Measurements from ENCODE around the gene FHIT.

FHIT gene

DNA sequence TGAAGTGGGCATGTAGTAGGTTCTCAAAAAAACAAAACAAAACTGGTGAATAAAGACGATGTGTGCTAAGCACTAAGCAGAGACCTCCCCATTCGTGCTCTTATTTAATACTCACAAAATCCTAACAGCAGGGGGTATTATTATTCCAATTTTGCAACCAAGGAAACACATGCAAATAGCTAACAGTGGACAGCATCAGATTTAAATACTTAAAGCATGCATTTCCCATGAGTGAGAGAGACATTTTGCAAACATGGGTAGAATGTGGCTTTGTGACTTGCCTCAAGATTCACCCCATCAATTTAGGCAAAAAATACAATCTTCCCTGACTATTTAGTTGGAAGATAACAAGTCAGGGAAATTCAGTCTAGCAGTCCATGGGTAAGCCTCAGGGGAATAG, 1255.2 kb downstream of the FHIT start:
- DNase-seq (ENCODE audit: low read depth), result no peak

DNA sequence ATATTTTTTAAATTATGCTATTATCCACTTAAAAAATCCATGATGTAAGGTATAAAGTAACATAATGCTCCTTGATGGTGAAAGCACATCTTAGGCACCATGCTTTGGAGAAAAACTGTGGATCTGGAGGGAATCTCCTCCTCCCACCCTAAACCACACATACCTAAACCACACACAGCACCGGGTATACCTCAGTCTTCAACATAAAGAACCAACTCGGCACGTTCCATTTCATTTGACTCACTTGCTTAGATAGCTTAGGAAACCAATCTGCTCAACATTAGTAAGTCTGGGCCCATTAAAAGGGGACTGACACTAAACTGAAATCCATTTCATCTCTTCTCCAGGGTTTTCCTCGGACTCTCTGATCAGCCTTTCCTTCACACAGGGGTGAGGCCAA, 1255.7 kb downstream of the FHIT start:
- DNase-seq (ENCODE audit: low read depth), result no peak

DNA sequence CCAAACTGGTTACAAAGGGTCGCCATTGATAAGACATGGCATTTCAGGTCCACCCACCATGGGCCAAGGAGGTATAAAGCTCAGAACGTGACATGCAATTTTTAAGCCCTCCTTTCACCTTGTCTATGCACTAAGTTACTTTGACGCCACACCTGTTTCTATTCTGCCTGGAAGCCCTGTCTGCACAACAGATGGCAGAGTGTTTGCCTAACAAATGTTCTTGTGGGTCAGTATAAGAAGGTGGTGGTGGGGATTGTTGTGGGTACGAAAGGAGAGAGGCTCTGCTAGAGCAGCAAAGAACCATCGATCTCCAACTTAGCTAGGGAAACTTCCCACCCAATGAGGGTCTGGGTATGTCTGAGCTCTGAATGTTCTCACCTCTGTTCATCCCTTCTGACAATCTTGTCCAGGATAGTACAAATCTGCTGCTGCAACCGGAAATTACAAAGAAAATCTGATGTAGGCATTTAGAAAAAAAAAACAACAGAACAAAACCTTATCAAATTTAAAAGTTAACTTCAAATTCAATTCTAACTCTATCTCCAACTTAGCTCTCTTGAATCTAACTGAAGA, 1256.4 kb downstream of the FHIT start:
- DNase-seq (ENCODE audit: low read depth), result no peak

DNA sequence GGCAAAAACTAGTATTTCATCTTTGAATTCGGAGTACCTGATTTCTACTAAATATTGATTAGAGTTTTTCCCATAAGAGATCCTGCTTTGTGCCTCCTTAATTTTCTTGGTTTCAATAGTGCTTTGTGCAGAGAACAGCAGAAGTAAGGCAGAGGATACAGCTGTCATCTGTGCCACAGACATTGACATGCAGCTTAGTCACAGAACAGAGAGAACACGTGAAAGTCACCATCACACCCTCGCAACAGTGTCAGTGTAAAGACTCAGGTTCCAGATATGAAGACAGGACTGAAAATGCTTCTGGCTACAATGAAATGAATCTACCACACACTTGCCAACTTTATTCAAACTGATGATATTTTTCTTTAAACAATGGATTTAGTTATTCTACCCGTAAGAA, 1258.7 kb downstream of the FHIT start:
- no peak for DNase-seq (ENCODE audit: low read depth)

DNA sequence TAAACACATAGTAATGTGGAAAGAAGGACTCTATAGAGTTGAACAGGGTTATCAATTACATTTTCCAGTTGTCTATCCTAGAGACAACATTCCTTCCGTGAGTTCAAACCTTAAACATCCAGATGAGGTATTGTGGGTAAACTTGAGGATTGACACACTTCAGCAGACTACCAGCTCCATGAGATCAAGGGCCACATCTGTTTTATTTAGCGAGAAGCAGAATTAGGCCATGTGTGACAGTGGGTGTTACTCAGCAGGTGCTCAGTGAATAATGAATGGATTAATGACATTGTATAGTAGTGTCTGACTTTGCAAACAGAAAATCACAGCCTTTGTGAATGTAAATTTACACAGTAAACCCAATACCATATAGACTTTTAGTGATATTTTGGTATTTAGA, 1260.3 kb downstream of the FHIT start:
- DNase-seq (ENCODE audit: low read depth), result no peak

DNA sequence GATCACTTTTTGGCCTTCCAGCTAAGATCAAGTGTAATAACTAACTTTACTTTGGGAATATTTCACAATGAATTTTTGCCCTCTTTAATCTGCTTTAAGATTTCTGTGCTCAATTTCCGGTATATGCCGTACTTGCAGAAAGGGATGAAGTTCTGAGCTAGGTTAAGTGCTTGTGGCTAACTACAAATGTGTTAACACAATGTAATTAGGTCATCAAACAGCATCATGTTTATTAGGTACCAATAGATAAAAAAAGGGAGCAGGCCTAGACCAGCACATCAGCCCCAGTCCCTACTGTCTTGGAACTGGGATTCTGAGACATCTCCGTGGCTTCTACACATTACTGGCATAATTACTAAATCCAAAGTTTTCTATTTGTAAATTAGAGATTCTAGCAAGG, 1268.7 kb downstream of the FHIT start:
- no peak for DNase-seq (ENCODE audit: low read depth)

DNA sequence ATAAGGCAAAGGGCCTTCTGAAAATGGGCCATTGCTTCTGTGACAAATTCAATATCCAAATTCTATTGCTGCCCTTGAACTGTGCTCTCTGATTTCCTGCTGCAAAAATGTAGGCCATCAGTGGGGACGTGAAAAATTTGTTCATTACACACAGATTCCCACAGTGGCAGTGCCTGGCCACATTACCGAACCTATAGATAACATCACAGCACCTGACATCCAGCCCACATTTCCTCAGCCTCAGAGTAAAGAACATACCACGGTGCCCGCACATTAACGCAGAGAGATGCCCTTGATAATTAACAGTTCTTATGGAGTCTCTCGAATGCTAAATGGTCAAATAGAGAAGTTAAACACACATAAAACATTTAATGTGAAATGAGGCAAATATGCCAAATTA, 1269.9 kb downstream of the FHIT start:
- DNase-seq (ENCODE audit: low read depth), result no peak

DNA sequence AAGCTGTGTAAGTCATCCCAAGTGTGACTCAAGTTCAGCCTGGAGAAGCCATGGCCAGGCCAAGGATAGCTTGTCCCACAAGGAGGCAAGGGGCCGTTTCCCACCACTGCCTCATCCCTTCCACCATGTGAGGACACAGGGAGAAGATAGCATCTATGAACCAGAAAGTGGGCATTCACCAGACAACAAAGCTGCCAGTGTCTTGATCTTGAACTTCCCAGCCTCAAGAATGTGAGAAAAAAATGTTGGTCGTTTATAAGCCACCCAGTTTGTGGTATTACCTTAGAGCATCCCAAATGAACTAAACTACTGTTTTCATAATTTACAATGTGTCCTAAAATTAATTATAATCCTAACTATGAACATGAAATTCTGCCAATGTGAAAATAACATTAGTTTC, 1270.7 kb downstream of the FHIT start:
- DNase-seq (ENCODE audit: low read depth), result no peak

DNA sequence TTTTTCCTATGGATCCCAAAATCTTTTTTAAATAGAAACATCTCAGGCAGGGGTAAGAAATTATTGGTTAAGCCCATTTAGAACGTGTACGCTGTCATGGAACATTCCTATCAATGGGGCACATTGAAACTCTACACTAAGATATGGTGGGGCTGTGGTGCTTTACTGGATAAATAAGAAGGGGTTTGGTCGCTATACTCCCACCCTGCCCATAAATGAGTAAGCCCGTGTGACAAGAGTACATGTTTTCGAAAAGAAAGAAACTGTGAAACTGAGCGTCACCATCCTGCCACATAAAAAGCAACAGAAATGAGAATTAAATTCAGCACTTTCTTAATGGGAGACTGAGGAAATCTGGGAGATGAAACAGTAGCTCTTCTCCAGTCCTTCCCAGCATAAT, 1271.7 kb downstream of the FHIT start:
- DNase-seq (ENCODE audit: low read depth), result no peak

DNA sequence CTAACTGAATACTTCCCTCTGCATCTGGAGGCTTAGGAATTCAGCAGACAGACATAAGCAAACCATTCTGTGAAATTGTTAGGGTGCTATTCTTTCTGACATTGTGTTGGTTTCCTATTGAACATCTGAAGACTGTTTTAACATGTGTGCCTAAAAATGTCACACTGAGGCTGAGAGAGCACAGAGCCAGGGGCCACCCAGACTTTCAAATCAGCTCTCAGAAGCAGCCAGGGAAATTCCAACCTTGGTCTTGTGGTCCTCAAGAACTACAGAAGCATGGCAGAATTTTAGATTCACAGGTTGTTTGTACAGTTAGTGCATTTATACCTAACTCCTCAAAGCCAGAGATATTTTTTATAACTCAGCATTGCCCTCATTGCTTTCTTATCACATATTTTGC, 1272.3 kb downstream of the FHIT start:
- no peak for DNase-seq (ENCODE audit: low read depth)

DNA sequence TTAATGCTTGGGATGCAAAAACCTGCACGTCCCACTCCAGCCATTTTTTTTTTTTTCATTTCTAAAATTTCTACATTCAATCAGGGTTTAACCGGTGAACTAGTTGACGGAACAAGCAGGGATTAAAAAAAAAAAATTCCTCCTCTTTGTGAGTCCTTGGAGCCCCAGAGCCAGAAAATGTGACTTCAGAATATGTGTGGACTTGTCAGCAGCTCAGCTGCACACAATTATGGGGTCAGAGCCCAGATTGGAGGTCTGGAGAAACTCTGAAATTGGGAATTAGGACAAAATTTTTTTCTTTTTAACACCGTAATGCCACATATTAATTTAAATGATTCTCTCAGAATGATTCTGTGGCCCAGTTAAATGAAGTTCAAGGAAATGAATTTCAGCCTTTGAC, 1280.5 kb downstream of the FHIT start:
- DNase-seq (ENCODE audit: low read depth), result no peak

DNA sequence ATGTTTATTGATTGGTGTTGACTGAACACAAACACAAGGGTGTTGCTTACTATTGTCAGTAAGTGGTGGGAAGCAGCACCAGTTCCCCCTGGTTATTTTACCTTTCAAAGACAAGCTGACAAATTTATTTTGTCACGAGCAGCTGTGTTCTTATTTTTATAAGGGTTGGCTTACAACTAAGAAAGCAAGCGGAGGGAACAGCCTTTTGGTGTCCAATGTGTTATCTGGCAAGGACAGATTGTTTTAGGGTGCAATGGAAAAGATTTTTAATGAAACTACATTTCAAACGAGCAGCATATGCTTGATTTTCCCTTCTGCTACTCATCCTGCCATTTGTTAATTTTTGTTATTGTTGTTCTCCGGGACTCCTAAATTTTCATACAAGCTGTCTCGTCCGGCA, 1280.9 kb downstream of the FHIT start:
- no peak for DNase-seq (ENCODE audit: low read depth)

DNA sequence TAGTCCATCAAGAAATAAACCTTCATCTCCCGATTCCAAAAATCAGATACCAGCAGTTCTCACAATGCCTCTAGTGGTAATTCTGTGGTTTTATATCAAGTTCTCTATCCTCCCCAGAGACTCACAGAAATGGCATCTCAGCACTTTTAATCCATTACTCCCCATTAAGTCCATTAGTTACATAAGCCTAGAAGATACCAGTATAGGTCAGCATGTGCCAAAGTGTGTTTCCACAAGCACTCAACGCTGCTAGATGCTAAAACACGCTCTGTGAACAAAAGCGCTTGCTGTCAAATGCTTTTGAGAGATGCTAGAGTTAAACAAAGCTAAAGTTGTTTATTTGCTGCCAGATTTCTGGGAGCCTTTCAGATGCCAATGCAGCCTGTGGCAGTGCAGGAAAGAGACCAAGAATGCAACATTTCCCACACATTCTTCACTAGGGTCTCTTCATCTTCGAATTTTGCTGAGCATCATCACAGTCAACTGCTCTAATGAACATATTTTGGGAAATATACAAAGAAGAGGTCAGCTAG, 1282.7 kb downstream of the FHIT start:
- no peak for DNase-seq (ENCODE audit: low read depth)

DNA sequence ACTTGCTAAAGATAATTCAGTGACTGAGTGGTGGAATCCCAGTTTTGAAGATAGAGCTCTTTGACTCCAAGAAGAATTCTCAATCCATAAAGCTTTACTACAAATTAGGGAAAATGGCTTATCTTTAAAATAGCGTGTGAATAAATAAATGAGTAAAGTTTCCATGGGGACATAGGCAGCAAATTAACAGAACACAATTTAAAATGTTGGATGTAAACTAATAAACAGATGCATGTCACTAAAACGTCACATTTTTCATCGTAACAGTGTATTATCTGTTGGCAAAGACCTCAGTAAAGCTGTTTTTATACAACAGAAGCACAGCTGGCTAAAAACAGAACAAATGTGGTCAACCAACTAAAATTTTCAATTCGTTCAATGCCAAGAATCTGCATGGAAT, 1287.6 kb downstream of the FHIT start:
- DNase-seq (ENCODE audit: low read depth), result no peak

DNA sequence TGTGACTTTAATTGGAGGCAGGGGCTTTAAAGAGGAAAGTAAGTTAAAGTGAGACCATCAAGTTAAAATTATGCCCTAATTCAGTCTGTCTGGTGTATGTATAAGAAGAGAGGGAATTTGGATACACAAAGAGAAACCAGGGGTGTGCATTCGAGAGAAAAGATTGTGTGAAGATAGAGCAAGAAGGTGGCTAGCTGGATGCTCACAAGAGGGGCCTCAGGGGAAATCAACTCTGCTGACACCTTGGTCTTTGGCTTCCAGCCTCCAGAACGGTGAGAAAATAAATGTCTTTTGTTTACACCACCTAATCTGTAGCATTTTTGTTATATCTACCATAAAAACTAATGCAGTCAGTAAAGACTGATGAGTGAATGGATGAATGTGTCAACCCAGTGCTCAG, 1294.1 kb downstream of the FHIT start:
- DNase-seq (ENCODE audit: low read depth), result no peak

DNA sequence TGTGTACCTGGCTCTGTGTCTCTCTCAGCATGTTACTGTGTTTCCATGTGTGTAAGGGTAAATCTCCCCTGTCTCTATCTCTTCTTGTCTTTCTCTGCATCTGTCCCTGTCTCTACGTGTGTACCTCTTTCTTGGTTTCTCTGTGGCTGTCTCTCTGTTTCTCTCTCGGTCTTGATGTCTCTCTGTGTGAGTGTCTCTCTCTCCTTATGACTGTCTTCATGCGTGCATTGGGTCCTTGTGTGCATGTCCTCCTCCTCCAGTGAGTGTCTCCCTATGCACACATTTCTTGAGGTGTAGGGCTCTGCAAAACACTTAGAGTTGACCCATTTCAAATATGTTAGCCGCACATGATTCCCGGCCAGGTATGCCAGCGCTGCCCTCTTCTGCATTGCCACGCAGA, 1298.1 kb downstream of the FHIT start:
- no peak for DNase-seq (ENCODE audit: low read depth)

DNA sequence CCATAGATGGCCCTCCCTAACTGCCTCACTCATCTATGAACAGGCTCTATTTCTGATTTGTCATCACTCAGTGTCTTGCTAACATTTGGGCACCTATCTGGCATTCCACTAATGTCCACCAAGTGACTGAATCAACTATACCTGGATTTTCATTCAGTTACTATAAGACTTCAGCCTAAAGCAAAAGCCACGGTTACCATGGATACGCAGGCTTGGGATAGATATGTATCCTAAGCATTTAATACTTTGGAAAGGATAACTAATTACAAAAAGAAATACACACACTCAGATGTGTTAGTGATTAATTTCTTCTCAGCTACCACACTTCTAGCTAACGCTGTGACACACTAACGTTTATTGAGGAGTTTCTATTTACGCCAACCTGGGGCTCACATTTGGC, 1301.9 kb downstream of the FHIT start:
- no peak for DNase-seq (ENCODE audit: low read depth)

DNA sequence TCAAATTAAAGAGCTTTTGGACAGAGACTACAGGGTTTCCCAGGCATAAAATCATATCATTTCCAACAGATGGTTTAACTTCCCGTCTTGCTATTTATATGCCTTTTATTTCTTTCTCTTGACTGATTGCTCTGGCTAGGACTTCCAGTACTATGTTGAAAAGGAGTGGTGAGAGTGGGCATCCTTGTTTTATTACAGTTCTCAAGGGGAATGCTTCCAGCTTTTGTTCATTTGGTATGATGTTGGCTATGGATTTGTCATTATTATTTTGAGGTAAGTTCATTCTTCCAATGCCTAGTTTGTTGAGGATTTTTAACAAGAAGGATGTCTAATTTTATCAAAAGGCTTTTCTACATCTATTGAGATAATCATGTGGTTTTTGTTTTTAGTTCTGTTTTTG, 1304.9 kb downstream of the FHIT start:
- no peak for DNase-seq (ENCODE audit: low read depth)

DNA sequence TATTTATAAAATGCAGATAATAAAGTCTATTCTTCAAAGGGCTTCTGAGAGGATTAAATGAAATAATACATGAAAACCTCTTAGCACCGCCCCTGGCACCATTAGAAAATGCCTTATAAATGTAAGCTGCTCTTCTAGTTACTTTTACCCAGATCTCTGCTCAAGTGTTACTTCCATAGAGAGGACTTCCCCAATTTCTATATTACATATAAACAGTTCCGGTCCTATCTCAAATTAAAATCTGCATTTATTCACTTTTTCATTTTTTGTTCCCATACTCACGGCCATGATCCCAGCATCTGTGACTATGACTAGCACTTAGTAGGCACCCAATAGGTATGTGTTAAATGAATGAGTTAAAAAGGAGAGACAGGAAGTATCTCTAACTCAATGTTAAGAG, 1310.5 kb downstream of the FHIT start:
- no peak for DNase-seq (ENCODE audit: low read depth)

DNA sequence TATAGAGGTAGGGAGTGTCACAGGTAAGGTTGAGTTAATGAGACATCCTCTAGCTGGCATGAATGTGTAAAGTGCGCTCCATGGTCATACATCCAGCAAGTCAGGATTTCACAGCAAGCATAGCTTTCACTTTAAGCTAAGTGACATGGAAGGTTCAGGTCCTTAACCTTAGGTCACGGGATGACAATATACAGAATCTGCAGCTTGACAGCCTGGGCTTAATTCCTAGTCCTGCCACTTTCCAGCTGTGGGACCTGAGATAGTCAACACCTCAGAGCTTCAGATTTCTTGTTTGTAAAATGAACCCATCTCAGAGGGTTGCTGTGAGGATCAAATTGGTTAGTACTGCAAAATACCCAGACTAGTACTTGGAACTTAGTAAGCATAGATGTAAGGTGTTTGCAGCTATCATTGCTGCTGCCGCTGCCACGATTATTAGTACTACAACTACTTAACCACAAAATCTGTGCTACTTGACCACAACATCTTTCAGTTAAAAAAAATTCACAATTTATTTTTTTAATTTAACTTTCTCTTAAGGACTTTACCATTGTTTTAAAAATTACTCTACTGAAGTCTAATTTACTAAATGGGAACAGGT, 1311.3 kb downstream of the FHIT start:
- DNase-seq (ENCODE audit: low read depth), result no peak

DNA sequence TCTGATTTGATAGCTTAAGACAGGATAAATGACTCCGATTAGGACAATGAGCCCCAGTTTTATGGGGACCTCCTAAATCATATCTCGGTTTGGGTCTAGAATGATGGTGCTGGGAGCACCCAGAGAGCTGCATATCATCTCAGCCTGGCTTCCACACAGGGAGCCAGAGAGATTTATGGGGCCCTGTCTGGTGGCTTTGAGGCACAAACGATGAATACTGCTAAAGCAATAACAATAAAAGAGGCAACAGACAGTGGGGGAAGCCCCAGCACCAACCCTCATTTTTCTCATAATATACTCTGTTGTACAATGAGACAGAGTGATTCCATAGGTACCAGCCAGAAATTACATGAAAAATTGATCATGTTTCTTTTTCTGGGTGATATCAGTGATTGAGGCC, 1312.4 kb downstream of the FHIT start:
- DNase-seq (ENCODE audit: low read depth), result no peak

DNA sequence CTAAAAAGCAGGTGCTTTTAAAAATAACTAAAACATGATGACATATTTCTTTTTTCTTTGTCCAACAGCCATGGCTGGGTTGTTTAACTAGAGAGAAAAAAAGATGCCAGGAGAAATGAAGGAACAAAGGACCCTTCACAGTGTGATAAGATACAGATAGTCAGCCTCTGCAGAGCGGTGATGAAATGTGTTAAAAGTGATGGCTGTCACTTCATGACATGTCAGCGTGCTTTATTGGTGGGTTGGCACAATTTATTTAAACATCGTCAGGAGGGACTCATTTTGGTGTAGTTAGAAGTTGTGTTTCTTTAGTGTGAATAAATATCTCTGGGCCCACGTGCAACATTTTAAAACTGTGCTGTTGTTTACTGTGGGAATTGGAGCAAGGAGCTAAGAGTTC, 1314.1 kb downstream of the FHIT start:
- DNase-seq (ENCODE audit: low read depth), result no peak

DNA sequence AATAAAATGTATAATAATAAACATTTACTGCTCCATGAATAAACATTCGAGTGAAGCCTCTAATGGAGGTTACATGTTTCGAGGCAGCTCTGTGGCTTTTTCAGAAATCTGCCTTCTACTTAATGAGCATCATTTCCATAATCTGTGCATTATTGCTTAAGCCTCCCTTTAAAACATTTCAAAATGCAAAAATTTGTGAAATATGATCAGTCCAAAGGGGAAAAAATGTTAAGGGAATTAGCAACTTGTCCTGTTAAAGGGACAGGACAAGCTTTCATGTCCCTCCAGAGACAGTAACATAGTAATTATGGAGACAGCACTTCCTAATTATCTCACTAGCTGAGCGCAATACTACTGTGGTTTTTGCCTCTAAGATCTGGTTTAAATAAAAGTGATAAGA, 1314.8 kb downstream of the FHIT start:
- no peak for DNase-seq (ENCODE audit: low read depth)

DNA sequence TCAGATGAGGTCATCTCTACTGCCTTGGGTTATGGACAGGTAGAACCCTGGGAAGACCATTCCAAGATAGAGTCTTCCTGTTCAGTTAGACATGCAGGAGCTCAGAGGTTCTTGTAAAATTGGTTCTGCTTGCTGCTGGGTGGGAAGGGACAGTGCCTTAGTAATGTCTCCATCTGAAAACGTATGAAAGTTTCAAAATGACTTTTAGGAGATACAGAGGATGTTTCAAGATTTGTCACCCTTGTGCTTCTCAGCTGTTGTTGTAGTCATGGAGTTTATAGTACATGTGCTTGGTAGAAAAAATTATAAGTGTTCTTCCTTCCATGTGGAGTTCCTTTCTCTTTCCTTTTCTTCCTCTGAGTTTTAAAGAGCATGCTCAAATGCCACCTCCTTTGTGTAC, 1316.2 kb downstream of the FHIT start:
- DNase-seq (ENCODE audit: low read depth), result no peak

Measured in T-helper 22 cell (primary cell).